ENCODE results near the gene RNF10.

DNA sequence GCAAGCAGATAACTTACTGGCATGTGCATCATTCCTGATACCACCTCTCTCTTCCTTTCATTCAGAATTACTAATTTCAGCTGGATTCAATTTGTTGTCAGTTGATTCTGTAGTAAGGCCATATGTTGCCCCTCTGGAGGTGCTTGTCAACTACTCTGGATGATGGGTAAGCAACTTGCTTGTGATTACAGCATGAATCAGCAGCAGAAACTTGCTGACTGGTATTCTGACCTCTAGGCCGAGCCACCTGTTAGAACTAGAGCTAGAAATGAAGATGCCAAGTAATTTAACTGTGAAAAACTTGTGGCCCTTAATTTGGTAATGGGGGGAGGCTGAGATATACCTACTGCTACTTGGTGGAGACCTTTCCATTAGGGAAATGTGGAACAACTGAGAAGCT, 5.1 kb downstream of the RNF10 start:
- TF ChIP-seq CTCF (IDR thresholded peaks at IDR 0.05) (no peak), POLR2A (IDR thresholded peaks at IDR 0.05) (no peak), POLR2AphosphoS5 (IDR thresholded peaks at IDR 0.05) (no peak), EP300 (IDR thresholded peaks at IDR 0.05) (no peak)

All from suprapubic skin (tissue), 4 donors.